SK-N-SH treated with all-trans-retinoic acid at 6 μM for 48 hours (cell line): ENCODE results near the gene PRAF2.

Source experiments
- ATAC-seq: fragments of 200-7000 bp; cut with Tn5 transposase; 3 replicates; pipeline ENCODE4 v1.9.1; 2020; ENCODE audit warnings: mild to moderate bottlenecking, moderate library complexity
- ARNTL ChIP-seq: fragments of 450-650 bp; formaldehyde crosslinking; IDR thresholded peaks from 2 replicates; pipeline ENCODE4 v1.5.0; 2020; ENCODE audit warnings: low read depth, mild to moderate bottlenecking, moderate library complexity, borderline replicate concordance
- BACH2 ChIP-seq: fragments of 250-450 bp; sonication (Bioruptor Pico); IDR thresholded peaks from 2 replicates; pipeline ENCODE4 v1.9.0; 2021; ENCODE audit warnings: mild to moderate bottlenecking, borderline replicate concordance
- CSDC2 ChIP-seq: fragments of 250-450 bp; sonication (Bioruptor Pico); IDR thresholded peaks from 2 replicates; pipeline ENCODE4 v1.5.0; 2020; ENCODE audit warnings: mild to moderate bottlenecking, moderate library complexity
- ESRRG ChIP-seq: fragments of 250-450 bp; sonication (Bioruptor Pico); IDR thresholded peaks from 2 replicates; pipeline ENCODE4 v1.6.1; 2021; ENCODE audit warnings: mild to moderate bottlenecking
- GLIS3 ChIP-seq: fragments of 250-450 bp; sonication (Bioruptor Pico); IDR thresholded peaks from 2 replicates; pipeline ENCODE4 v1.5.0; 2020; ENCODE audit warnings: mild to moderate bottlenecking, moderate library complexity
- ISL1 ChIP-seq: fragments of 250-450 bp; sonication (Bioruptor Pico); IDR thresholded peaks from 2 replicates; pipeline ENCODE4 v2.1.2; 2022; ENCODE audit warnings: mild to moderate bottlenecking, moderate library complexity
- OSR1 ChIP-seq: fragments of 250-450 bp; sonication (Bioruptor Pico); IDR thresholded peaks from 2 replicates; pipeline ENCODE4 v1.8.0; 2022; ENCODE audit warnings: moderate library complexity, mild to moderate bottlenecking, inconsistent platforms
- RARB ChIP-seq: fragments of 250-450 bp; sonication (Bioruptor Pico); IDR thresholded peaks from 2 replicates; pipeline ENCODE4 v1.8.0; 2021; ENCODE audit warnings: mild to moderate bottlenecking, moderate library complexity
- SNAI2 ChIP-seq: fragments of 250-450 bp; sonication (Bioruptor Pico); IDR thresholded peaks from 2 replicates; pipeline ENCODE4 v1.5.0; 2020; ENCODE audit warnings: mild to moderate bottlenecking, moderate library complexity
- TCF4 ChIP-seq: fragments of 250-450 bp; sonication (Bioruptor Pico); IDR thresholded peaks from 2 replicates; pipeline ENCODE4 v1.8.0; 2021; ENCODE audit warnings: mild to moderate bottlenecking, moderate library complexity, borderline replicate concordance
- ZC3H10 ChIP-seq: fragments of 250-450 bp; sonication (Bioruptor Pico); IDR thresholded peaks from 2 replicates; pipeline ENCODE4 v1.5.1; 2021; ENCODE audit warnings: mild to moderate bottlenecking, moderate library complexity
- ZFP3 ChIP-seq: fragments of 250-450 bp; sonication (Bioruptor Pico); IDR thresholded peaks from 2 replicates; pipeline ENCODE4 v1.5.0; 2020; ENCODE audit warnings: mild to moderate bottlenecking, moderate library complexity
- ZFP30 ChIP-seq: fragments of 450-650 bp; formaldehyde crosslinking; IDR thresholded peaks from 2 replicates; pipeline ENCODE4 v1.5.0; 2022; ENCODE audit warnings: mild to moderate bottlenecking, moderate library complexity
- ZNF565 ChIP-seq: fragments of 450-650 bp; formaldehyde crosslinking; conservative IDR thresholded peaks from 2 replicates; pipeline ENCODE4 v1.5.0; 2020; ENCODE audit warnings: low read depth, mild to moderate bottlenecking, moderate library complexity
- TF ChIP-seq, protein P1 (sequence below): fragments of 250-450 bp; sonication (Bioruptor Pico); IDR thresholded peaks from 2 replicates; pipeline ENCODE4 v1.5.1; 2021; ENCODE audit warnings: mild to moderate bottlenecking, moderate library complexity
- TF ChIP-seq, protein P2 (sequence below): fragments of 250-450 bp; sonication (Bioruptor Pico); IDR thresholded peaks from 2 replicates; pipeline ENCODE4 v1.8.0; 2020; ENCODE audit warnings: mild to moderate bottlenecking, moderate library complexity, borderline replicate concordance
- TF ChIP-seq, protein P3 (sequence below): fragments of 250-450 bp; sonication (Bioruptor Pico); IDR thresholded peaks from 2 replicates; pipeline ENCODE4 v1.5.1; 2020; ENCODE audit warnings: low read depth, mild to moderate bottlenecking, moderate library complexity

Gene PRAF2

DNA sequence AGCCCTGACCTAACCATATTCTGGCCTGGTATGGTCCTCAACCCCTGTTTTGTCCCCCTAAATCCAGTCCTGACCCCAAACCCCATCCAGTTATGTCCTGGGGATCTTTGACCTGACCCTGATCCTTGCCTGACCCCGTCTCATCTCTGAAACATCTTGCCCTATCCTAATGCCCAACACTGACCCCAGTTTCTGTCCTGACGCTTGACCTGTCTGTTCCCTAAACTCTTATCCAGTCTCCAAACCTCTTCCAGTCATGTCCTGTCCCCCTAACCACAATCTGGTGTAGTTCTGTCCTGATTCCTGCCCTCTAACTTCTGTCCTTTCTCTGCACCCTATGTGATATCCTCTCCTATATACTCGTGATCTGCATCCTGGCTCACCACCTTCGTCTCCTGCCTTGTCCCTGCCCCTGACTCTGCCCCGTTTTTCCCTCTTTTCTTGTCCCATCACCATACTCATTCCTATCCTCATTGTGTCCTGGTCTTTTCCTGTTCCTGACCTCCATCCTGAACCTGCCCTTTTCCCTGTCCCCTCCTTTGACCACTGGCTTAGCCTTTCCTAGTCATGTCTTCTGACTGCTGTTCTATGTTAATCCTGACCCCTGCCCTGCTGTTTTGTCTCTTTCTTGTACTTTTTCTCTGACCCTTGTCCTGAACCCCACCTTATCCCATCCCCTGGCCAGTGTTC, 19.6 kb downstream of the PRAF2 start:
- TF ChIP-seq, protein P1, sequence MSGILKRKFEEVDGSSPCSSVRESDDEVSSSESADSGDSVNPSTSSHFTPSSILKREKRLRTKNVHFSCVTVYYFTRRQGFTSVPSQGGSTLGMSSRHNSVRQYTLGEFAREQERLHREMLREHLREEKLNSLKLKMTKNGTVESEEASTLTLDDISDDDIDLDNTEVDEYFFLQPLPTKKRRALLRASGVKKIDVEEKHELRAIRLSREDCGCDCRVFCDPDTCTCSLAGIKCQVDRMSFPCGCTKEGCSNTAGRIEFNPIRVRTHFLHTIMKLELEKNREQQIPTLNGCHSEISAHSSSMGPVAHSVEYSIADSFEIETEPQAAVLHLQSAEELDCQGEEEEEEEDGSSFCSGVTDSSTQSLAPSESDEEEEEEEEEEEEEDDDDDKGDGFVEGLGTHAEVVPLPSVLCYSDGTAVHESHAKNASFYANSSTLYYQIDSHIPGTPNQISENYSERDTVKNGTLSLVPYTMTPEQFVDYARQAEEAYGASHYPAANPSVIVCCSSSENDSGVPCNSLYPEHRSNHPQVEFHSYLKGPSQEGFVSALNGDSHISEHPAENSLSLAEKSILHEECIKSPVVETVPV (CRISPR knock-in tag), result no peak
- TF ChIP-seq, protein P2, sequence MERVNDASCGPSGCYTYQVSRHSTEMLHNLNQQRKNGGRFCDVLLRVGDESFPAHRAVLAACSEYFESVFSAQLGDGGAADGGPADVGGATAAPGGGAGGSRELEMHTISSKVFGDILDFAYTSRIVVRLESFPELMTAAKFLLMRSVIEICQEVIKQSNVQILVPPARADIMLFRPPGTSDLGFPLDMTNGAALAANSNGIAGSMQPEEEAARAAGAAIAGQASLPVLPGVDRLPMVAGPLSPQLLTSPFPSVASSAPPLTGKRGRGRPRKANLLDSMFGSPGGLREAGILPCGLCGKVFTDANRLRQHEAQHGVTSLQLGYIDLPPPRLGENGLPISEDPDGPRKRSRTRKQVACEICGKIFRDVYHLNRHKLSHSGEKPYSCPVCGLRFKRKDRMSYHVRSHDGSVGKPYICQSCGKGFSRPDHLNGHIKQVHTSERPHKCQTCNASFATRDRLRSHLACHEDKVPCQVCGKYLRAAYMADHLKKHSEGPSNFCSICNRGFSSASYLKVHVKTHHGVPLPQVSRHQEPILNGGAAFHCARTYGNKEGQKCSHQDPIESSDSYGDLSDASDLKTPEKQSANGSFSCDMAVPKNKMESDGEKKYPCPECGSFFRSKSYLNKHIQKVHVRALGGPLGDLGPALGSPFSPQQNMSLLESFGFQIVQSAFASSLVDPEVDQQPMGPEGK (CRISPR knock-in tag), result no peak
- TF ChIP-seq ESRRG (CRISPR knock-in tag), result no peak
- no peak for TF ChIP-seq SNAI2
- TF ChIP-seq ZC3H10, result no peak
- TF ChIP-seq CSDC2, result no peak
- TF ChIP-seq ARNTL (CRISPR knock-in tag), result no peak
- TF ChIP-seq GLIS3, result no peak
- TF ChIP-seq ZFP3 (CRISPR knock-in tag), result no peak
- TF ChIP-seq, protein P3, sequence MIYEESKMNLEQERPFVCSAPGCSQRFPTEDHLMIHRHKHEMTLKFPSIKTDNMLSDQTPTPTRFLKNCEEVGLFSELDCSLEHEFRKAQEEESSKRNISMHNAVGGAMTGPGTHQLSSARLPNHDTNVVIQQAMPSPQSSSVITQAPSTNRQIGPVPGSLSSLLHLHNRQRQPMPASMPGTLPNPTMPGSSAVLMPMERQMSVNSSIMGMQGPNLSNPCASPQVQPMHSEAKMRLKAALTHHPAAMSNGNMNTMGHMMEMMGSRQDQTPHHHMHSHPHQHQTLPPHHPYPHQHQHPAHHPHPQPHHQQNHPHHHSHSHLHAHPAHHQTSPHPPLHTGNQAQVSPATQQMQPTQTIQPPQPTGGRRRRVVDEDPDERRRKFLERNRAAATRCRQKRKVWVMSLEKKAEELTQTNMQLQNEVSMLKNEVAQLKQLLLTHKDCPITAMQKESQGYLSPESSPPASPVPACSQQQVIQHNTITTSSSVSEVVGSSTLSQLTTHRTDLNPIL (CRISPR knock-in tag), result no peak
- TF ChIP-seq RARB (CRISPR knock-in tag), result no peak
- ATAC-seq, result no peak

DNA sequence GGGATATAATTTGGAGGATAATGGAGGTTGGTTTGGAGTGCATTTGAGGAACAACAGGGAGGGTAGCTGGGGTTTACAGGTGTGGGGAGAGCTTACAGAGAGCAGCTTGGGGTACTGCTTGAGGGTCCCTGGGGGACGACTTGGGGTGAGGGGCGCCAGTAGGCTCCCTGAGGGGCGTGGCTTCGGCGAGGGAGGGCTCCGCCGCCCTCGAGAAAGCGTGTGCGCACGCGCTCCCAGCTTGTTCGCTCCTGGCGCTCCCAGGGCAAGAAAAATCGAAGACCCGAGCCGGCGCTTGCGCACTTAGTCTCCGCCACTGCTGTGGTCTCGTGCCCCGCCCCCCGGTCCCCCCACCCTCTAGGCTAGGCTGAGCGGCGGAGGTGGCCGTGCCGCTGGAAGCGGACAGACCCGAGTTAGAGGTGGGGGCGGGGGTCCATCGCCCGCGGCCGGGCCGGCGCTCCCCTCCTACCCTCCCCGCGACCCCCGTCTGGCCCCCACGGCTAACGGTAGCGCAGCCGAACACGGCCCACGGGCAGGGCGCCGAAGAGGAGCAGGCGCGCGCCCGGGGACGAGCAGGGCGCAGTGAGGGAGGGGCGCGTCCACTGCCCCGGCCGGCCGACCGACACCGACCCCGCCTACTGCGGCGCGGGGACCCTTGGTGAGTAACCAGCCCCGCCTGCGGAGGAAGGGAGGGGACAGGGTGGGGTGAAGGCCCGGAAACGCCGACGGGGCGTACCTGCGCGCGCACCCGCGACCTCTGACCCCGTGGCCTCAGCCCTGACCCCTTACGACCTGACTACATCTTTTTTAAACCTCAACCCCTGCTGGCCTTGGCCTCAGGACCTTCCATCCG, 20.4 kb downstream of the PRAF2 start:
- ATAC-seq, result peak; percentile 78
- no peak for TF ChIP-seq BACH2

DNA sequence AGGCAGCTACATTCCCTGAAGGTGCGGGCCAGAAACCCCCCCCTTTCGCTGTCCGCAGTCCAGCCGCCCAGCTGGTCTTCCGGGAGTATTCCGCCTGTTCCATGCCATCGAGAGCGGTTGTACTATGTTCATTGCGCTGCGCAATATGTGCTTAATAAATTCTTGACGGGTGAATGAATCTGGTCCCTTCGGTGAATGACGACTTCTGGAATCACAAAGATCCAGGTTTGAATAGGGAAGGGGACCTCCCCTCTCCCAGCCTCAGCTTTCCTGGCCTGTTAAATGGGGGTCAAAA, 29.9 kb downstream of the PRAF2 start:
- no peak for ATAC-seq
- no peak for TF ChIP-seq OSR1 (CRISPR knock-in tag)
- no peak for TF ChIP-seq ZFP3 (CRISPR knock-in tag)
- TF ChIP-seq BACH2, result no peak
- TF ChIP-seq ISL1 (CRISPR knock-in tag), result no peak
- no peak for TF ChIP-seq RARB (CRISPR knock-in tag)
- TF ChIP-seq ZFP30, result no peak
- no peak for TF ChIP-seq TCF4
- no peak for TF ChIP-seq CSDC2
- TF ChIP-seq, protein P2 (CRISPR knock-in tag), result no peak
- TF ChIP-seq, protein P1 (CRISPR knock-in tag), result no peak
- no peak for TF ChIP-seq ZNF565
- TF ChIP-seq, protein P3 (CRISPR knock-in tag), result no peak
- TF ChIP-seq, all 23 proteins: peak for 0
